MM.1S (cell line): ENCODE measurements around the gene TJP2.

Experiments
- DNase-seq: peaks from one replicate; pipeline ENCODE4 v3.0.0-alpha.2; 2015
- H2AFZ ChIP-seq: fragments of 300-600 bp; sonication (generic); 2 replicates; pipeline ENCODE4 v1.6.0; 2016; ENCODE audit warnings: antibody characterized with exemption, low read length
- H3F3A ChIP-seq: fragments of 300-600 bp; sonication (generic); 2 replicates; pipeline ENCODE4 v1.6.1; 2016; ENCODE audit warnings: mild to moderate bottlenecking, antibody characterized with exemption, low read length, moderate library complexity, mixed read lengths; ENCODE audit not compliant: insufficient read depth
- H3K27ac ChIP-seq: fragments of 300-600 bp; sonication (generic); 2 replicates; pipeline ENCODE4 v1.5.1; 2016; ENCODE audit warnings: mild to moderate bottlenecking, low read length
- H3K27me3 ChIP-seq: fragments of 300-600 bp; sonication (generic); replicated peaks from 2 replicates; pipeline ENCODE4 v1.6.0; 2016; ENCODE audit warnings: low read length; ENCODE audit not compliant: insufficient read depth
- H3K36me3 ChIP-seq: fragments of 300-600 bp; sonication (generic); replicated peaks from 2 replicates; pipeline ENCODE4 v1.6.1; 2016; ENCODE audit warnings: mild to moderate bottlenecking, low read length, mixed read lengths; ENCODE audit not compliant: insufficient read depth
- H3K4me1 ChIP-seq: fragments of 300-600 bp; sonication (generic); 2 replicates; pipeline ENCODE4 v1.6.1; 2016; ENCODE audit warnings: low read length, mixed read lengths
- H3K4me2 ChIP-seq: fragments of 300-600 bp; sonication (generic); 2 replicates; pipeline ENCODE4 v1.6.0; 2016; ENCODE audit warnings: low read depth, low read length
- H3K4me3 ChIP-seq: fragments of 300-600 bp; sonication (generic); 2 replicates; pipeline ENCODE4 v1.5.1; 2016; ENCODE audit warnings: low read length, mixed read lengths
- H3K79me2 ChIP-seq: fragments of 300-600 bp; sonication (generic); 2 replicates; pipeline ENCODE4 v1.6.1; 2016; ENCODE audit warnings: mixed run types, low read length, mixed read lengths
- H3K9ac ChIP-seq: fragments of 300-600 bp; sonication (generic); 2 replicates; pipeline ENCODE4 v1.6.1; 2016; ENCODE audit warnings: low read length, mixed read lengths
- H3K9me2 ChIP-seq: fragments of 300-600 bp; sonication (generic); replicated peaks from 2 replicates; pipeline ENCODE4 v1.6.1; 2016; ENCODE audit warnings: mild to moderate bottlenecking, low read length, mixed read lengths; ENCODE audit not compliant: insufficient read depth
- H3K9me3 ChIP-seq: fragments of 300-600 bp; sonication (generic); replicated peaks from 2 replicates; pipeline ENCODE4 v1.6.1; 2016; ENCODE audit warnings: mild to moderate bottlenecking, low read length, mixed read lengths; ENCODE audit not compliant: insufficient read depth
- H4K20me1 ChIP-seq: fragments of 300-600 bp; sonication (generic); 2 replicates; pipeline ENCODE4 v1.6.1; 2016; ENCODE audit warnings: mild to moderate bottlenecking, low read length, moderate library complexity, mixed read lengths; ENCODE audit not compliant: insufficient read depth
- CTCF ChIP-seq: fragments of 300-600 bp; sonication (generic); IDR thresholded peaks from 2 replicates; pipeline ENCODE4 v1.5.1; 2016; ENCODE audit warnings: antibody characterized with exemption, low read length, mixed read lengths
- EZH2 ChIP-seq: fragments of 300-600 bp; sonication (generic); optimal IDR thresholded peaks from 2 replicates; pipeline ENCODE3; 2017; ENCODE audit warnings: low read depth, mild to moderate bottlenecking, antibody characterized with exemption, low read length, mixed read lengths
- EZH2phosphoT487 ChIP-seq: fragments of 300-600 bp; sonication (generic); IDR thresholded peaks from 2 replicates; pipeline ENCODE4 v1.6.1; 2018; ENCODE audit warnings: antibody characterized with exemption, low read length

The TJP2 gene

GRCh38 chr9:69132361-69132760 lies 41.7 kb upstream of the TJP2 start:
- no peak for DNase-seq
- no peaks in the 10 kb centered on the region for H4K20me1 ChIP-seq
- H3K4me2 ChIP-seq, result no peak overlapping the region
- no peaks in the 10 kb centered on the region for H3K27me3 ChIP-seq
- TF ChIP-seq EZH2phosphoT487 (no peak), EZH2 (no peak), CTCF (no peak)
- H3K79me2 ChIP-seq, result no peaks in the 10 kb centered on the region
- H3F3A ChIP-seq, result no peaks in the 10 kb centered on the region
- no peaks in the 10 kb centered on the region for H3K36me3 ChIP-seq
- no peaks in the 10 kb centered on the region for H3K9me3 ChIP-seq
- H2AFZ ChIP-seq, result no peak overlapping the region
- H3K4me1 ChIP-seq, result no peaks in the 10 kb centered on the region
- H3K9ac ChIP-seq, result no peak overlapping the region
- no peak overlapping the region for H3K27ac ChIP-seq
- no peaks in the 10 kb centered on the region for H3K9me2 ChIP-seq
- H3K4me3 ChIP-seq, result no peak overlapping the region

GRCh38 chr9:69134412-69134811 lies 39.7 kb upstream of the TJP2 start:
- no peak for DNase-seq
- Histone ChIP-seq H3K9ac (no peak overlapping the region), H3K27me3 (no peaks in the 10 kb centered on the region), H3K36me3 (no peaks in the 10 kb centered on the region), H3K4me3 (no peak overlapping the region), H3K4me2 (no peak overlapping the region), H3K27ac (no peak overlapping the region), H3K9me2 (no peaks in the 10 kb centered on the region), H4K20me1 (no peaks in the 10 kb centered on the region), H3K79me2 (no peaks in the 10 kb centered on the region), H3K9me3 (no peaks in the 10 kb centered on the region), H3F3A (no peaks in the 10 kb centered on the region), H2AFZ (no peak overlapping the region), H3K4me1 (no peaks in the 10 kb centered on the region)
- TF ChIP-seq EZH2, result no peak
- TF ChIP-seq EZH2phosphoT487, result no peak
- no peak for TF ChIP-seq CTCF

- Histone ChIP-seq H3K36me3 (no peaks in the 10 kb centered on the region), H3K9ac (no peak overlapping the region), H4K20me1 (no peaks in the 10 kb centered on the region), H3K79me2 (no peaks in the 10 kb centered on the region), H3K4me2 (no peak overlapping the region), H3K9me2 (no peaks in the 10 kb centered on the region), H3K4me1 (no peaks in the 10 kb centered on the region), H2AFZ (no peak overlapping the region), H3K4me3 (no peak overlapping the region), H3K27ac (no peak overlapping the region), H3K9me3 (no peaks in the 10 kb centered on the region), H3F3A (no peaks in the 10 kb centered on the region), H3K27me3 (no peaks in the 10 kb centered on the region)
- TF ChIP-seq EZH2, result no peak
- no peak for TF ChIP-seq EZH2phosphoT487
- TF ChIP-seq CTCF, result no peak
- no peak for DNase-seq
Measured at GRCh38 chr9:69136185-69136584, 37.9 kb upstream of the TJP2 start.
